SK-N-MC (cell line): Measurements from ENCODE around the gene KRT6C.

ENCODE experiments used
- DNase-seq: peaks from one replicate; pipeline ENCODE4 v3.0.0-alpha.2; 2011; ENCODE audit warnings: low read depth, low spot score
- H3K27ac ChIP-seq: fragments of 200-600 bp; sonication (generic); 2 replicates; pipeline ENCODE4 v1.5.1; 2016; ENCODE audit warnings: mixed run types
- H3K36me3 ChIP-seq: fragments of 200-600 bp; sonication (generic); 2 replicates; pipeline ENCODE4 v1.6.1; 2017; ENCODE audit warnings: antibody characterized with exemption, low read length, mixed read lengths; ENCODE audit not compliant: insufficient read depth
- H3K4me3 ChIP-seq: fragments of 200-600 bp; sonication (generic); 2 replicates; pipeline ENCODE4 v1.5.1; 2016
- H3K9ac ChIP-seq: fragments of 200-600 bp; sonication (generic); 2 replicates; pipeline ENCODE4 v1.8.0; 2017; ENCODE audit warnings: mixed run types, mixed read lengths; ENCODE audit not compliant: insufficient read length
- H3K9me3 ChIP-seq: fragments of 200-600 bp; sonication (generic); 2 replicates; pipeline ENCODE4 v1.6.1; 2017; ENCODE audit warnings: low read depth, mild to moderate bottlenecking, antibody characterized with exemption, low read length, moderate library complexity, mixed read lengths
- EZH2 ChIP-seq: fragments of 200-600 bp; sonication (generic); IDR thresholded peaks from one replicate; pipeline ENCODE4 v1.6.1; 2017; ENCODE audit warnings: antibody characterized with exemption
- FOXP2 ChIP-seq: optimal IDR thresholded peaks from 2 replicates; pipeline ENCODE3; 2011; ENCODE audit warnings: mild to moderate bottlenecking, moderate library complexity; ENCODE audit not compliant: insufficient read depth; ENCODE audit errors: extremely low read length, control extremely low read depth
- POLR2AphosphoS5 ChIP-seq: IDR thresholded peaks from 2 replicates; pipeline ENCODE4 v1.6.1; 2012; ENCODE audit warnings: mild to moderate bottlenecking, low read depth, low read length, borderline replicate concordance

KRT6C gene

DNA sequence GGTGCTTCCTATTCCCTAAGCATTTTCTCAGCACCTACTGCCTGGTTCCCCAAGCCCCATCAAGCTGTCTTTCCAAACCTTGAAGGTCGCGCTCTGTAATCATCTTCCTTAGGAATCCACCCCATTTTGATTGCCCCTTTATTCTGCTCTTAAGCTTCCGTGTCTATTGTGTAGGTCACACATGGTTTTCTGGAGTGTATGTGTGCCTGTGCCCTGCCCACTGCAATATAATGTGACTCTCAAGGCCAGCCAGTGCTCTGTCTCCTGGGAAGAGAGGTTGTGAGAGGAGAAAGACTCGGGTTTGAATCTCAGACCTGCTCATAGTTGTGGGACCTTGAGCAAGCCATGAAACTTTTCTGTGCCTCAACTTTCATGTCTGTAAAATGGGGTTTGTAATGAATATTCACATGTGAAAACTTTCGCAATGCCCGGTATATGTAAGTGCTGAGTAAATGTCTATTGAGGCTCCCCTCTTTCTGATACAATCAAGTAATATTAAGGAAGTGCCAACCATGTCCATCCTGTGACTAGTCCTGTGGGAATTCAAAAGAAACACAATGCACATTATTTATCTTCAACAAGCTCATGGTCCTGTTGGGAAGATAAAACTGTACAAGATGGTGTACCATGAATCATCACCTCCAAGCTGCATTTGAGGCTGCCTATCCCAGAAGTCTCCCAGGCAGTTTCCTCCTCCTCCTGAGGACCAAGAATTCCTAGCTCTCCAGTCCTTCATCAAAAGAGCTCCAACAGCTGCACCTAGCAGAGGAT lies 38.7 kb downstream of the KRT6C start:
- TF ChIP-seq EZH2 (no peak), FOXP2 (no peak), POLR2AphosphoS5 (no peak)
- no peaks in the 10 kb centered on the region for H3K36me3 ChIP-seq
- H3K27ac ChIP-seq, result no peak overlapping the region
- H3K9ac ChIP-seq, result no peak overlapping the region
- no peak overlapping the region for H3K4me3 ChIP-seq
- no peaks in the 10 kb centered on the region for H3K9me3 ChIP-seq
- no peak for DNase-seq

DNA sequence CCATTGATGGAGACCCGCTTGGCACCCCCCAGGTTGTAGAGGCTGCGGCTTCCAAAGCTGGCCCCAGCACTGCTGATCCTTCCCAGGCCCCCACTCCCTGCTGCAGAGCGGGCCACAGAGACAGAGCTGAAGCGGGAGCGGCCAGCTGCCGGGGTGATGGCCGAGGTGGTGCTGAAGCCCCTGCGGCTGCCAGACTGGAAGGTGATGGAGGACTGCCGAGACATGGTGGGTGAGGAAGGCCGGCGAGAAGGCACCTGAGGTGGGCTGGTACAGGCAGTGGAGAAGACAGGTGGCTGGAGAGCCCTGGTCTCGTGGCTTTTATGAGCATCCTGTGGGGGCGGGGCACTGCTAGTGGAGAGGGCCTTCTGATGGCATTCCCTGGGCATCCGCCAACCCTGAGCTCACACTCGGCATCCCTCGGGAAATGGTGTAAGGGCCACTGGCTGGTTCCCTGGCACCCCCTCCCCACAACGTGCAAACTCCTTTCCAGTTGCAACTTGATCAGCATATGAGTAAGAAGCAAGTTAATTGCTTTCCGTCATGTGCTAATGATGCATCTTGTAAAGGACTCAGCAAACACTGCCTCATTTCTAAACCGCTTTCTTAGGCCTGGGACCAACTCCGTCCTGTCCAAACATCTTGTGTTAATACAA lies 39.4 kb downstream of the KRT6C start, which contains the start of gene KRT75:
TSS of gene KRT75 (minus strand) at position 291 of the 653 bp plus-strand sequence. CDS start at position 224, 67 bp downstream.
- no peak for DNase-seq
- H3K9ac ChIP-seq, result no peak within 1 kb of the TSS

DNA sequence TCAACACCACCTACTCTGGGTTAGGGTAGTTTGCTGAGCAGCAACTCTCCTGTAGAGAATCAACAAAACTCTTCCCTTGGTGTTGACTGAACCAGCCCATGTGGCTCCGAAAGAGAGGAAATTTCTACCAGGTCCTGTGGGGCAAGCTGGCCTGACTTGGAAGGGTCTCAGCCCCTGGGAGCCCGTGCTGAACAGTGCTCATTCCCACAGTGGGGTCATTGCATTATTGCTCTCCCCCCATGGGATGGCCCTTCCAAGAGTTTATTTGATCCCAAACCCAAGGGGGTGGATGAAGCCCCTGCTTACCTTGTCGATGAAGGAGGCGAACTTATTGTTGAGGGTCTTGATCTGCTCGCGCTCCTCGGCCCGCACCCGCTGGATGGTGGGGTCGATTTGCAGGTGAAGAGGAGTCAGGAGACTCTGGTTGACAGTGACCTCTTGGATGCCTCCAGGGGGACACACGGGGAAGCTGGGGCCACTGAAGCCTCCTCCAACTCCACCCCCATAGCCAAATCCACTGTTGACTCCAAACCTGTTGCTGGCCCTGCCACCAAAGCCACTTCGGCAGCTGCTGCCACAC lies 40.0 kb downstream of the KRT6C start:
- no peaks in the 10 kb centered on the region for H3K36me3 ChIP-seq

More for the DNA sequence above, 39.4 kb downstream of the KRT6C start, which contains the start of gene KRT75:
- no peaks in the 10 kb centered on the region for H3K9me3 ChIP-seq
- no peak within 1 kb of the TSS for H3K4me3 ChIP-seq
- no peaks in the 10 kb centered on the region for H3K36me3 ChIP-seq
- no peak for TF ChIP-seq POLR2AphosphoS5
- H3K27ac ChIP-seq, result no peak within 1 kb of the TSS

DNA sequence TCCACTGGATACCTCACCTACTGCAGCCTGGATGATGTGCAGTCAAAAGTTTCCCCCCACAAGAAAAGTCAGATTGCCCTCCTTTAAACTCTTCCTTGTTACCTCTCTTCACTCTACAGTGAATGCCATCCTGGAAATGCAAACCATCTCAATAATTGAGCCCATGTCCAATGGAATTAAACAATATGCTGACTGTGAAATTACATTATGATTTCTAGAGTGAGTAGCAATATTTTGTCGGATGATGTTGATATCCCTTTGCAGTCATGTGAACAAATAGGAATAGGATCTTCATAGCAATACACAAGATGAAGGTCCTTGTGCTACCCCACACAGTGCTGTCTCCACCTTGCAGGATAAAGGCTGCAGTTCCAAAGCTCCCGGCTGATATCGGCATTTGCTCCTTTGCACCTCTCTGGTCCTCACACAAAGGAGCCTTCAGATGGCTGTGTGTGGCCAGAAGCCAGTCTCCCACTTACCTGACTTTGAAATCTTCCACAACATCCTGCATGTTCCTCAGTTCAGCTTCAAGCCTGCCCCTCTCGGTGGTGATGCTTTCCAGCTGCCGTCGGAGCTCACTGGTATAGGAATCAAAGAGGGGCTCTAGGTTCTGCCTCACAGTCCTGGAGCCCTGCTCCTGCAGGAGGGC lies 40.9 kb downstream of the KRT6C start:
- TF ChIP-seq EZH2, result no peak
- no peak for TF ChIP-seq POLR2AphosphoS5
- no peak for TF ChIP-seq FOXP2
- H3K36me3 ChIP-seq, result no peaks in the 10 kb centered on the region

More for the DNA sequence above, 40.0 kb downstream of the KRT6C start:
- no peak overlapping the region for H3K9ac ChIP-seq
- no peak overlapping the region for H3K4me3 ChIP-seq
- no peak for TF ChIP-seq POLR2AphosphoS5
- no peak for TF ChIP-seq FOXP2
- no peak for TF ChIP-seq EZH2
- no peaks in the 10 kb centered on the region for H3K9me3 ChIP-seq
- no peak overlapping the region for H3K27ac ChIP-seq
- no peak for DNase-seq

GRCh38 chr12:52428121-52428520 lies 45.5 kb downstream of the KRT6C start:
- TF ChIP-seq POLR2AphosphoS5, result no peak
- no peak for TF ChIP-seq FOXP2
- no peak for TF ChIP-seq EZH2
- Histone ChIP-seq H3K36me3 (no peaks in the 10 kb centered on the region), H3K4me3 (no peak overlapping the region), H3K27ac (no peak overlapping the region), H3K9ac (no peak overlapping the region), H3K9me3 (no peaks in the 10 kb centered on the region)
- no peak for DNase-seq

More for the DNA sequence above, 40.9 kb downstream of the KRT6C start:
- H3K4me3 ChIP-seq, result no peak overlapping the region
- H3K9ac ChIP-seq, result no peak overlapping the region
- H3K27ac ChIP-seq, result no peak overlapping the region
- H3K9me3 ChIP-seq, result no peaks in the 10 kb centered on the region
- DNase-seq, result no peak

DNA sequence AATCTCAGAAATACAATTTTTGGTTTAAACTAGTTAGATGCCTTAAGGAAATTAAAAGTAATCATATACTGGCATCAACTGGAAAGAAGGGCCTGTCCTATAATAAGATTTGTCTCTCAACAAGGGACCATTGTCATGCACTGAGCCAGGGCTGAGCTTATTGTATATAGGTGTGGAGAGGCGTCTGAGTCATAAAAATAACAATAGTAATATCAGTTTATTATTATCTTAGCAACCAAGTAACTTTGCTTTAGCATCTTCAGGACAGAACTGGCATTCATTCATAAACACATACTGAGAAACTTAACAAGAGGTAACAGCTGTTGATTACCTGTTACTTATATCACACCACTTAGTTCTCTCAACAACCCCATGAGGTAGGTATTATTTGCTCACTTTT lies 46.5 kb downstream of the KRT6C start:
- Histone ChIP-seq H3K4me3 (no peak overlapping the region), H3K9me3 (no peaks in the 10 kb centered on the region), H3K36me3 (no peaks in the 10 kb centered on the region), H3K9ac (no peak overlapping the region), H3K27ac (no peak overlapping the region)
- no peak for DNase-seq
- TF ChIP-seq POLR2AphosphoS5, result no peak
- TF ChIP-seq EZH2, result no peak
- no peak for TF ChIP-seq FOXP2

DNA sequence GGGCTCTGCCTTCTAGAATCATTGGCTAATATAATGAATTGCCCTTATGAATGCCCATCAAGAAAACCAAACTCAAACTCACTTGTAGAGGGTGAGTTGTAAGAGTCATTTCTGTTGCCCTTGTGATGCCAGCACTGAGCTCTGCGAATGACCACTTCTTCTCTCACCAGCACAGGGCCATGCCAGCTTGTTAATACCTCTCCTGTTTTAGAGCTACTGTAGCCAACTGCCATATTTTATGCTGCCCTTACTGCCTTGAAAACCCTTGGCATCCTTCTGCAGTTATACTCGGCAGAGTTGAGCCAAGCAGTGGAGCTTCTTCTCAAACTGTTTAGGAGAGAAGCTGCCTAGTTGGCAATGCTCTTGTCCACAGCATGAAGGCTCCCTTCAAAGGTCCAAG lies 47.6 kb downstream of the KRT6C start:
- no peak overlapping the region for H3K4me3 ChIP-seq
- no peaks in the 10 kb centered on the region for H3K9me3 ChIP-seq
- no peaks in the 10 kb centered on the region for H3K36me3 ChIP-seq
- no peak for DNase-seq
- TF ChIP-seq EZH2 (no peak), FOXP2 (no peak), POLR2AphosphoS5 (no peak)
- no peak overlapping the region for H3K9ac ChIP-seq
- H3K27ac ChIP-seq, result no peak overlapping the region

GRCh38 chr12:52425466-52425865 lies 48.1 kb downstream of the KRT6C start:
- Histone ChIP-seq H3K9ac (no peak overlapping the region), H3K36me3 (no peaks in the 10 kb centered on the region), H3K27ac (no peak overlapping the region), H3K9me3 (no peaks in the 10 kb centered on the region), H3K4me3 (no peak overlapping the region)
- DNase-seq, result no peak
- TF ChIP-seq POLR2AphosphoS5, result no peak
- no peak for TF ChIP-seq EZH2
- no peak for TF ChIP-seq FOXP2
